AG04449 (cell line): ENCODE results near the gene CACNB2.

Experiments used
- CTCF ChIA-PET: fragments of 350-600 bp; formaldehyde crosslinking; extraction: SDS; loops from one replicate; lab custom pipeline; 2021; ENCODE audit warnings: antibody characterized with exemption; lab: Yijun Ruan, JAX
- POLR2A ChIA-PET: fragments of 400-600, 350-600 bp; formaldehyde crosslinking; extraction: SDS; loops from one replicate; lab custom pipeline; 2020; ENCODE audit warnings: antibody characterized with exemption, inconsistent platforms; lab: Yijun Ruan, JAX
- DNase-seq: peaks from one replicate; pipeline ENCODE4 v3.0.0-alpha.2; 2010; ENCODE audit warnings: low read depth, low spot score
- H3K4me3 ChIP-seq: 2 replicates; pipeline ENCODE4 v1.5.1; 2011; ENCODE audit warnings: low read depth, mild to moderate bottlenecking, control low read depth, low read length
- CTCF ChIP-seq: IDR thresholded peaks from one replicate; pipeline ENCODE4 v1.5.1; 2011; ENCODE audit warnings: mild to moderate bottlenecking, moderate library complexity, low read length, control low read depth, inconsistent platforms; ENCODE audit not compliant: insufficient read depth; ENCODE audit errors: missing control alignments

CACNB2 gene

GRCh38 chr10:18303851-18304801 is 163.9 kb downstream of the CACNB2 start:
- POLR2A ChIA-PET: no interaction called here
- CTCF ChIA-PET: no interaction called here

GRCh38 chr10:18306031-18306430 is 165.8 kb downstream of the CACNB2 start:
- H3K4me3 ChIP-seq: no peak overlapping the region
- TF ChIP-seq CTCF: no peak
- DNase-seq: no peak
- POLR2A ChIA-PET: no interaction called here
- CTCF ChIA-PET: no interaction called here

More at GRCh38 chr10:18303851-18304801, 163.9 kb downstream of the CACNB2 start:
- no peak overlapping the region for H3K4me3 ChIP-seq
- DNase-seq: no peak
- TF ChIP-seq CTCF: no peak

- TF ChIP-seq CTCF: no peak
- DNase-seq: no peak
- ChIA-PET CTCF (no interaction called here), POLR2A (no interaction called here)
- no peak overlapping the region for H3K4me3 ChIP-seq
Measured at GRCh38 chr10:18308600-18308999, 168.4 kb downstream of the CACNB2 start.

- no peak overlapping the region for H3K4me3 ChIP-seq
- no peak for DNase-seq
- POLR2A ChIA-PET: no interaction called here
- TF ChIP-seq CTCF: no peak
- CTCF ChIA-PET: no interaction called here
Measured at GRCh38 chr10:18310761-18311160, 170.5 kb downstream of the CACNB2 start.

GRCh38 chr10:18312374-18313139 is 172.3 kb downstream of the CACNB2 start:
- no peak for DNase-seq
- CTCF ChIA-PET: no interaction called here
- no peak overlapping the region for H3K4me3 ChIP-seq
- TF ChIP-seq CTCF: no peak
- POLR2A ChIA-PET: no interaction called here

- ChIA-PET POLR2A (no interaction called here), CTCF (no interaction called here)
- H3K4me3 ChIP-seq: no peak overlapping the region
- no peak for TF ChIP-seq CTCF
- no peak for DNase-seq
Measured at GRCh38 chr10:18313140-18313530, 172.9 kb downstream of the CACNB2 start.
